T-helper 9 cell (primary cell): ENCODE measurements around the gene CRABP2.

ENCODE experiments used
- DNase-seq: peaks from one replicate; pipeline ENCODE4 v3.0.0-alpha.2; 2020

The CRABP2 gene

DNA sequence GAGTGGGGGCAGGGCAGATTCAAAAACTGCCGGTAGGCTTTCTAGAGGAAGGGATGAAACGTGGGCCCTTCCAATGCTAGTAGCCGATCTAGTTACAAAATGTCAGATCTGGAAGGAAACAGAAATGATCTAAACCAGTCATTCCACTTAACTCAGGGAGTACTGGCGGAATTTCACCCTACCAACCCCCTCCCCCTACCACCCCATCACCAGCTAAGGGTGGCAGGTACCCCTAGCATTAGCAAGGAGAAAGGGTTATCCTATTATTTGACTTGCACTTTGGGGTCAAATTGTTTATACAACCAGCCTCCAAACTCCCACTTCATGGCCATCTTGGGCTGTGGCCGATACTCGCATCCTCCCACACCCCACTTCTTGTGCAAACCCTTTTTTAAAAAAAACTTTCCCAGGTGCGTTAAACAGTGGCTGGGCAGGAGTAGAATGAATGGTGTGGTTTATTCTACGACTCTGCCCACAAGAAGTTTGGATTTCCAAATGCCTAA is 36.1 kb upstream of the CRABP2 start:
- no peak for DNase-seq

DNA sequence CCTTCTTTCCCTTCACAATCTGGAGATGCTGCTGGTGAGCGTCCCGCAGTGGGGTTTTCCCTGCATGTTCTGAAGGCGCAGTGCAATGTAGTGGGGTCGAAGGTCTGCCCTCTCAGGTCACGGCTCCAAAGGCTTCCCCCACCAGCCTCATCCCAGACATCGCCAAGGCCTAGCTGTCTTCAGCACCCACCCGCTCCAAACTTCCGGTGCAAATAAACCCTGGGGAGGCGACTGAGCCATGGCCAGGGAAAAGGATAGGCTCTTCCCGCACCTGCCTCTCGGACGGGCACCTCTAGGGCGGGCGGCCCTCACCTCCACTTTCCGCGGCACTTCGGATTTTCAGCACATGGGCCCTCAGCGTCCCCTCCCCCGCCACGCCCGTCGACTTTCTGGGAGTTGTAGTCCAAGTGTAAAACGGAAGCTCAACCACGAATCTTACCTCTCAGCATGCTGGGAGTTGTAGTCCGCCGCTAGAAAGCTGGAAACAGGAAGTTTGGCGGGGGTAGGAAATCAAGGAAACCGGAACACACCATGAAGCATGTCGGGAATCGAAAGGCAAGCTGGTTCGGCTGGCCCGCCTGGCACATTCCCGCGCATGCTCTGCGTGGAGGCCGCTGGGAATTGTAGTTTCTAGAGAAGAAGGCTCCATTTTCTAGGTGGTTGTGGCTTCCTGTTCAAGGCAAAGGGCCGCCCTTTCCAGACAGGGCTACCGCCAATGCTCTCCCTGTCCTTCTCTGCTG is 35.5 kb upstream of the CRABP2 start, which contains the start of gene MRPL24:
TSS of gene MRPL24 (minus strand) at position 348 of the 740 bp plus-strand sequence. CDS start 2,384 bp downstream, outside the sequence.
- DNase-seq: peak; percentile 91

DNA sequence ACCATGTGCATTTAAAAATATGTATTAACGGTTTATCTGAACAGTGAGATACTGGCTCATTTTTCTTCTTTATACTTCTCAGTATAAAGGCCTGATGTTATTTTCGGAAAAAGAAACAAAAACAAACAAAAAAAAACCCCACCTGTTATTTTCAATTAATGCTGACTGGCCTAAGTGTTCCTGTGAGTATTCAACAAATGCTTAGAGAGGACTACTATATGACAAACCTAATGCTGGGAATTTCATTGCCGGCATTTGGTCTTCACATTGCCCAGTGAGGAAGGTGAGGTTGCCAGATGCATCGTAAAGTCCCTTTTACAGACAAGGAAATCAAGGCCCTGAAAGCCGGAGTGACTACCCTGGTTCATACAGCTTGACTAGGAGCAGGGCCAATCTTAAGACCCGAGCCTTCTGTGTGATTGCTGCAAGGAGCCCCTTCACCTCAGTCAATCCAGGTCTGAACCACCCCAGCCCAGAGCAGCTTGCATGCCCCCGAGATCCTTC is 34.9 kb upstream of the CRABP2 start:
- no peak for DNase-seq

DNA sequence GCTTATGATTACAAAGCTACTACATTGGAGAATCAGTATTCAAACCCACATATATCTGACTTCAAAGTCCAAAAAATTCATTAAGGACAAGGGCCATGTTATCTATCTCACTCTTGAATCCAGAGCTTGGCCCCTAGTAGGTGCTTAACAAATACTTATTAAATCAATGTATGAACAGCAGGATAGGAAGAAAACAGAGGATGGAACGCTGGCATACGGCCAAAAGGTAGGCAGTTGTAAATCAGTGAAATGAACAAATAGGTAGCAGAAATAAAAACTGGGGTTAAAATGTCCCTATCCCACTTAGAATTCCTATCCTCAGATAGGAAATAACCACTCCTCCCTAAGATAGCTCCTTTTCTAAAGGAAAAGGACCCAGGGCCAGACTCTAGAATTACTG is 33.5 kb upstream of the CRABP2 start:
- DNase-seq: no peak

DNA sequence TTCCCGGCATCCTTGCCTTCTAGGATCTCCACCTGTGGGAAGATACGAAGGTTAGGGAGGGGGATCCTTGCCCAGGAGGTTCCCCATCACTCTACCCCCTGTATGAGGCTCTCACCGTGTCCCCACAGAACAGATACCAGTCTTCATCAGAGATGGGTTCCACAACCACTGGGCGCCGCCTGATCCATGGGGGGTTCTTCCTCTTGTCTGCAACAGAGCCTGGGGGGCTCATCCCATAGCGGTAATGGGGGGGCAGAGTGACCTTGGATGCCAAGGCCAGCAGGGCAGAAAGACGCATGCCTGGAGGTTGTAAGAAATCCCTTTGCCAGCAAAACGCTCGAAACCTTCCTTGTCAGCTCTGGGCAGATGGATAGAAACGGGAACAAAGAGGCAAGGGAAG is 33.0 kb upstream of the CRABP2 start:
- DNase-seq: no peak

DNA sequence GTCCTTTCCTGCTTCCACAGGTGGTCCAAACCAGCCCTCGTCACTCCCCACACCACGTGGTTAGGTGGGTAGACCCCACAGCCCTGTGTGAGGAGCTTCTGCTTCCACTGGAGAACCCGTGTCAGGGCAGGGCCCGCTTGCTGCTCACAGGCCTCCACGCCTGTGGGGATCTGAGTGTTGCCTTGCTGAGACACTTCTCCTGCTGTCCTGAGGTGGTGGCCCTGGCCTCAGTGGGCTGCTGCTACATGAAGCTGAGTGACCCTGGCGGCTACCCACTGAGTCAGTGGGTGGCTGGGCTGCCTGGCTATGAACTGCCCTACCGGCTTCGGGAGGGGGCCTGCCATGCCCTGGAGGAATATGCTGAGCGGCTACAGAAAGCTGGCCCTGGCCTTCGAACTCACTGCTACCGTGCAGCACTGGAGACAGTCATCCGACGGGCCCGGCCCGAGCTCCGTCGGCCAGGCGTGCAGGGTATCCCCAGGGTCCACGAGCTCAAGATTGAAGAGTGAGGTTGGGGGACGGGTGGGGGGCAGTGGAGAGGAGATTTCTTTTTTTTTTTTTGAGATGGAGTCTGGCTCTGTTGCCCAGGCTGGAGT is 28.7 kb upstream of the CRABP2 start:
- no peak for DNase-seq

DNA sequence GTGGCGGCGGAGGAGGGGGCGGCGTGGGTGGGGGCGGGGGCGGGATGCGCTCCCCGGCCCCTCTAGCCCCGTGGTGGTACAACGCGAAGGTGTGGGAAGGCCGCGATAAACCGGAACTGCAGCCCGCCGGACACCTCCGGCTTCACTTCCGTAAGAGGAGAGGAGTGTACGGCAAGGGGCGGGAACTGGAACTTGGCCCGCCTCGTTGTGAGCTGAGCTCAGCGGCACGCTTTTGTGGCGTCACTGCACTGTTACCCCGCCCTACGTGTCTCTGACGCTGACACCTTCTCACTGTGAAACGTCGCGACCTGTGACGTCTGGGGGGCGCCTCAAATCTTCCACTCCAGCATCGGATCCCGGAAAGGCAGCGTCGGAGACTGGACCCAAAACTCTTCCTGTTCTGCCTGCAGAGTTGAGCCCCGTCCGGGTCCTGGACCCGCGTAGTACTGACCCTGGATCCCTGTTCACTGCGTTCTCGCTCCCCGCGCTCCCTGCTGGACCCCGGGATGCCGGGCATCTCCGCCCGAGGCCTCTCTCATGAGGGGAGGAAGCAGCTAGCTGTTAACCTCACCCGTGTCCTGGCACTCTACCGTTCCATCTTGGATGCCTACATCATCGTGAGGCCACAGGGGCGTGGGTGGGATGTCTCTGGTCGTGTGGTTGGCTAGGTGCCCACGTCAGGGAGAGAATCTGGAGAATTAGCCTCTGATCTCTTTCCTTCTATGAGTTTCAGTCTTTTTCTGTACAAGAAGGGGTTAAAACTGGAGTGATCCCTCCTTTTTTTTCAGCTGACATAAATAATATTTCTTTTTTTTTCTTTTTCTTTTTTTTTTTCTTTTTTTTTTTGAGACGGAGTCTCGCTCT is 23.4 kb upstream of the CRABP2 start, which contains the start of gene ISG20L2:
TSS of gene ISG20L2 (minus strand) at position 168 of the 864 bp plus-strand sequence. CDS start 1,114 bp downstream, outside the sequence.
- peak; percentile 91 for DNase-seq

DNA sequence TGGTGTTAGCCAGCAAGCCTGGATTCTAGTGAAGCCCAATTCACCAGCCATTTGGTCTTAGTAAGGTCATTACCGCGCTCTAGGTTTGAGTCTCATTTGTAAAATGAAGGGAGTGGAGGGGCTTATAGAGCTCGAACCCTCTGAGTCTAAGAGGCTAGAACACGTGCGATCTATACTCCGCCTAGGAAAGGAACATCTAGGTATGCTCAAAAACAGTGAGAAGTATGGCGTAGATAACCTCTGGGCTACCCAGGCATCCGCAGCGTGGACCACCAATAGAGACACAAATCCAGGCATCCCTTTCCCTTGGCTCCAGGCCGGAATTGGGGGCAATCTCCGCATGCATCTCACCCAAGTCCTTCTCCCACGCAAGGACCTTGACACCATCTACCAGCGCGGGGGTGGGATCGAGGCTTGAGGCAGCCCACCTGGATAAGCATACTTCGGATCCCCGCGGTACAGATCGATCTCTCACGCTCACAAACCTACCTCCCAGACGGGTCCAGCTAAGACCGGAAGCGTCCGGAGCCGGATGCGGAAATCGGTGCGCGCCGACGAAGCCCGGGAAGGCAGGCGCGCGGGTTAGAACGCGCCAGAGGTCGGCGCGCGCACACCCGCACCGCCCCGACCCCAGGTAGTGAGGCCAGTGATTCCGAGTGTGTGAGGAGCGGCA is 22.7 kb upstream of the CRABP2 start, which contains the start of gene METTL25B:
TSS of gene METTL25B (plus strand) at position 544 of the 673 bp plus-strand sequence. CDS start 636 bp downstream, outside the sequence.
- peak; percentile 61 for DNase-seq

DNA sequence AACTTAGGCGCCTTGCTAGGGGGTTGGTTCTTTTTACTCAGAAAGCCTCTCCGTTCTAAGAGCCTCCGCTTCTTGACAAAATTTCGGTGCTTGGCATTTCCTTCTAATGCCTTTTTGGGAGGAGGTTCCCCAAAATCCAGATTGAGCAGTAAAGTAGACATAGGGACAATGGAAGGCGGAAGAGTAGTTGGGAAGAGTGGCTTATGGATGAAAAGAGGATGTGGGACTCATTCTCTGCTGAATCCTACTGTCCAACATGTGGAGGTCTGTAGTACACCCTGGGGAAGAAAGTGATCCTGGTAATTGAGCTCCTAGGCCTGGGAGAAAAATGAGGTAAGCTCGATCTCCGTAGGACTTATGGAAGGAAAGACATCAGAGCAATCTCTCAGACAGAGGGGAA is 22.1 kb upstream of the CRABP2 start:
- no peak for DNase-seq

DNA sequence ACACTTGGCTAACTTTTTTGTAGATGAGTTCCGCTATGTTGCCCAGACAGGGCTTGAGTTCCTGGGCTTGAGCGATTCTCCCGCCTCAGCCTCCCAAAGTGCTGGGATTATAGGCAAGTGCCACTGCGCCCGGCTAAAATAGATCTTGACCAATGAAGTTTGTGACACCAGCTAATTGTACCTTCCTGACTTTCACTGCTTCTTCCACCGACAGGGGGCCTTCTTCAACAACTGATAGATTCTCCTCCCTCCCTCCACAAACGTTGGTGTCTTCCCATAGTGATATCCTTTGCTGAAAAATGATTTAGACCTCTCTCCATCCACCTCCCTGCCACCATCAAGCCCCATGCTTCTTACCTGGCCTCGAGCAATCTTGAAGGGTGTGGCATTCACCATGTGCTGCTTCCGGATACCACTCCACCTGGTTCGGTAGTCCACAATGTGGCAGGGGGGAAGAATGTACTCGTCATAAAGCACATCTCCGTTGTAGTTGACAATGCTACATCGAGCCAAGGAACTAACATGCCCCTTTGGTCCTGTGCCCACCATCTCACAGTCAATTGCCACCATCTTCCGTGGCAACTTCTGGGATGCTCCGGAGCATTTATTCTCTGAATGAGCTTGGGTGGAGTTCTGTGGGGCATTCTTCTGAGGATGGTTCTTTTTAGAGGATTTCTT is 21.3 kb upstream of the CRABP2 start:
- DNase-seq: peak; percentile 40

DNA sequence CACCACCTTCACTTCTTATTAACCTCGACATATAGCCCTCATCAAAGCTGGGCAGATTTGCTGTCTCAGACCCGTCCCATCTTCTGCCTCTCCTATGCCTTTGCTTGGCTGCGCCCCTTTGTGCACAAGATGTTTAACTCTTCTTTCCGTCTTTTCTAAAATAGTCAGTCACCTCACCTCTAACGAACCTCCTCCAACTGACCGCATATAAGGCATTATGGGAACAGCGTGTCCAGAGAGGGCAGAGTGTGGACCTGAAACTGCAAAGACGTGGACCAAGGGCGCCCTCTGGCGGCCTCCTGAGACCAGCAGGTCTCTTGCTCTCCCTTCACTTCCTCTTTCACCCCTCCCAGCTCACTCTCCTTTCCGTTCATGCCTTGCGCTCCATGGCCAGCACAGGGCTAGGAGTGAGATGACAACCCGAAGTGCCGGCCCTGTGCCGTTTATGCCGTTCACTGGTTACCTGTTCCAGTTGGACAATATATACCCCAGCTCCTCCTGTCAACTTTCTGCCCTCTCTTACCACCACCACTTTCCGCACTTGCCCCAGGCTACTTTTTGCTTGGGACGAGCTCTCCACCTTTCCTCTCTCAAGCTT is 20.4 kb upstream of the CRABP2 start:
- peak; percentile 77 for DNase-seq

DNA sequence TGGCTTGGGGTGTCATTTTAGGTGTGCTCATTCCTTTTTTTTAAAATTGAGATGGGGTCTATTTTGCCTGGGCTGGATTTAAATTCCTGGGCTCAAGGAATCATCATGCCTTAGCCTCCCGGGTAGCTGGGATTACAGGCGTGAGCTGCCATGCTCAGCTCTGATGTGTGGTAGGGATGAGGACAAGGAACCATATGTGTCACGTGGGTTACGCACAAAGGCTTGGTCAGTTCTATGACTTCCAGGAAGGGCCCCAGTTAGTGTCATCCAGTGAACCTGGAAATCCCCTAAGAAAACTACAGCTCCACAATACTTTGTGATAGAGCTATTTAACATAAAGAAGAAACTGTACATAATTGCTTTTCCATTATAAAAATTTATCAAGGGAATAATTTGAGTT is 16.2 kb upstream of the CRABP2 start:
- DNase-seq: no peak

DNA sequence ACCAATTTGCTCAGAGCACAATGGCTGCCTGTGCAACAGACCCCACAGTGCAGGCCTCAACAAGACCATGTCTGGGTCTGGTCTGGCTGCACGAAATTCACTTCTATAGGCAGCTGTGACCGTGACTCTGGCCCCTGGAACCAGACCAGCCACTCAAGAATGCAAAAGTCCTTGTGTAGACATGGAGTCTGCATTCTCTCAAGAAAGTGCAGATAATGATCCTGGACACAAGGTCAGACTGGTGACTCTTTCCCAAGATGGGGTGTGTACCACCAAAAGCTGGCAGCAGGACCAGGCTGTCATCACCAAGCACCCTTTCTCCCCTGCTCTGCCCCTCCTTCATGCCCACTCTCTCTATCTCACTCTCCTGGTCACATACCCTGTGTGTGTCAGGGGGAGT is 15.7 kb upstream of the CRABP2 start:
- DNase-seq: no peak

DNA sequence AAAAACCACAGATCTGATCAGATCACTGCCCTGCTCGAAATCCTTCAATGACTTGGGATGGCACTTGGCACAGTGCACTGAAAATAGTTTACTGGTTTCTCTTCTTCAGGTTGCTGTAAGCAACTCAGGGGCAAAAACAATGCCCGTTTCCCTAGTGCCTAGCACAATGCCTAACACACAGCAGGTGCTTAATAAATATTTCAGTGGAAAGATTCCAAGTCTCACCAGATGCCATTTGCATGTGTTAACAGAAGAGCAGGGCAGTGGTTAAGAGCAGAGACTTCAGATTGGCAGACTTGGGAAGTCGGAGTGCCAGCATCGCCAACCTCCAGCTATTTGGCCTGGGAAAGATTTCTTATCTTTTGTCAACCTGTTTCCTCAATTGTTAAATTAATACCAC is 12.0 kb upstream of the CRABP2 start:
- no peak for DNase-seq

DNA sequence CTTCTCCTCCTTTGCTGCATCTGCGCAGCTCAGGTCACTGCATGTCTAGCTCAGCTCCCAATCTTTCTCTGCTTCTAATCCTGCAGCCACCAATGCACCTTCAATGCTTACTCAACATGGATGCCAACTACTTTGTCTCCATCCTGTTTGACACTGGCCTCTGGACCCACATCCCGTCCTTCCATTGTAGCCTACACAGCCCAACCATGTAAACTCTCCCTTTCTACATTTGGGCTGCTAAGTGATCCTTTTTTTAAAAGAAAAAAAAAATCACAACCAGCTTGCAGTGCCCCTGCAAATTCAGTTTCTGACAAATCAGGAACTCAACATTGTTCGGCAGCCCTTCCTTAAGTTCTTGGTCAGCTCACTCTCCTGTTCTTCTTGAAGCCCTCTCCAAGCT is 9.4 kb upstream of the CRABP2 start:
- no peak for DNase-seq

DNA sequence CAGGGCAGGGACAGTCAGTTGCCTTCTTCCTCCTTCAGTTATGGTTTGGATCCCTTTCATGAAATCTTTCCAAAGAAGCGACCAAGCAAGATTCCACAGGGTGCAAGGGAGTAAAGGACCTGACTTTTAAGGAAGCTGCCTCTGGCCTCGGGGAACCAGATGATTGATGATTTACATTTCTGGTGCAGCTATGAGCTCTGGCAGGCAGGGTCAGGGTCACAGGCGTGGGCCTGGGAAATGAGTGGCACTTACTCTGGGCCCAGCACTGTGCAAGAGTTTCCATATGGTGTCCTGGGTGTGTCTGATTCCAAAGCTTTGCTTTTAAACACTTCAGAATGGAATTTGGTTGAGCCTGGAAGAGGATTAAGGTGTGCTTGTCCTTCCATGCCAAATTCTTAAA is 7.2 kb upstream of the CRABP2 start:
- DNase-seq: no peak

DNA sequence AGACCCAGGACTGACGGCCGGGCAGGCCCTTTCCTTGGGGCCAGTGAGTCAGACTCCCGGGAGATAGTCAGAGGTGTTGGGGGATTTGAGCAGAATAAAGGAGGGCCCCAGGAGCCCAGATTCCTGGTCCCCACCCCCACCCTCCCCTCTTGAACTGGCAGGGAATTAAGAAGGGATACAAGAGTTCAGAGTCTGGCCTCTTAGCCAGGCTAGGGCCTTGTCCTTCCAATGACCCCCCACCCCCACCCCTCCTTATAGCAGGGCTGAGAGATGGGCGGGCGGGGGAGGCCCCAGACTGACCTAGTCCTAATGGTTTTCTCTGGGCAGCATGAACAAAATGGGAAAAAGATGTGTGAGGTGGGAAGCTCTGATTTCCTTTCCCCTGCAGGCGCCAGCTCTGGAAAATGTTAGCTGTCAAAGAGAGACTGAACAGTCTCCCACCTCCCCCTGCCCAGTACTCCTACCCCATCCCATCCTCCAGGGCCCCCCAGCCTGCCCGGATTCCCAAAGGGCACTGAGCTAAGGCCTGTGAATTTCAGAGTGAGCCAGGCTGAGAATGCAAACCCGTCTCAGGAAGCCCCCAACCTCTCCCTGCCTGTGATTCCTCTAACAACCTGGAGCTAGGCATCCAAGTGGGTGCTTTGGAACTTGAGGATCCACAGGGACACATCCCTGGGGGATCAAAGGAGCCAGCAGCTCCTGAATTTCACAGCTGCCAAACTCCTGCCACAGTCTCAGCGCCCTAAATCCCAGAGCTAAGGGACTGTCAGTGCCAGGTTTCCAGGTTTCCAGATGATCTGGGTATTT is 5.8 kb upstream of the CRABP2 start:
- DNase-seq: no peak

DNA sequence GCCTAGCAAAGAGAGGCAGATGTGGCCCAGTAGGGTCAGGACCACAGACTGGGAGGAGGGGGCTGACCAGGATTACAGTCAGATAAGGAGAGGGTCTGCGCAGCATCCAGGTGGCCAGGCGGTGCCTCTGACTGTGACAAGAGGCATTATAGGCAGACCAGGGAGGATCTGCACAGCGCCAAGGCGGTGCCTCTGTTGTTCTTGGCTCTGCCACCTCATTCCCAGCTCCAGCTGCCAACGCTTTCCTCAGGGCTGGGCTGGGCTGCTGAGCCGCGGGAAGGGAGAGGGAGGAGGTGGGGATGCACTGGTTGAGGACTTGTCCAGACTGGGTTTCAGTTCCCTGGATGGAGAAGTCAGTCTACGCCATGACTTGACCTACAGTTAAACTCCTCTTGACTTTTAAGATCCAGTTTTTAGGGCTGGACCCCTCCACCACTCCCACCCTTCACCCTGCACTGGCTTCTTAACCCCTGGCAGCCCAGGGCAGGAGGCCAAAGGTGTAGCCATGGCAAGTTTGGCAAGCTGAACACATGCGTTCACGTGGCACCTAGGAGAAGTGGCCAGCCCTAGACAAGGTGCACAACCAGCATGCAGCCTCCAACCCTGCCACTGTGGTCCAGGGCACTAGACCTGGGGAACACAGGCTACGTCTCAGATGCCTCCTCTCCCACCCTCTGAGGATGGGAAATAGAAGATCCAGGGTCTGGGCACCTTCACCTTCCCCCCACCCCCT is 4.5 kb upstream of the CRABP2 start:
- DNase-seq: no peak

DNA sequence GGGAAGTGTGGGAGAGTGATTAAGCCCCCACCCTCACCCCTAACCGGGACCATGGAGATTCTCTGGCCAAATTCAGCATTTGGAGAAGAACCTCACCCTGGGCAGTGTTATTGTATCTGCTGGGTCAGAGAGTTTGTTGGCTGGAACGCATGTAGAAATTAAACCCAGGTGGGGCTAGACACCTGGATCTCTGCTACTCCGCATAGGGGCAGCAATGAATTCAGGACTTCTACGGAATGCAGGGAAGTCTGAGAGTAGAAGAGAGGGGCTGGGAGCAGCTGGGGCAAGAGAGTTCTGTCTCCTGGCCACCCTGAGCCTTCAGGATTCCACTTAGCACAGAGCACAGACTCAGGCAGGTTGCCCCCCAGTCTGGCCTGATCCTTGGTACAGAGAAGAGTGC is 3.6 kb upstream of the CRABP2 start:
- DNase-seq: no peak

DNA sequence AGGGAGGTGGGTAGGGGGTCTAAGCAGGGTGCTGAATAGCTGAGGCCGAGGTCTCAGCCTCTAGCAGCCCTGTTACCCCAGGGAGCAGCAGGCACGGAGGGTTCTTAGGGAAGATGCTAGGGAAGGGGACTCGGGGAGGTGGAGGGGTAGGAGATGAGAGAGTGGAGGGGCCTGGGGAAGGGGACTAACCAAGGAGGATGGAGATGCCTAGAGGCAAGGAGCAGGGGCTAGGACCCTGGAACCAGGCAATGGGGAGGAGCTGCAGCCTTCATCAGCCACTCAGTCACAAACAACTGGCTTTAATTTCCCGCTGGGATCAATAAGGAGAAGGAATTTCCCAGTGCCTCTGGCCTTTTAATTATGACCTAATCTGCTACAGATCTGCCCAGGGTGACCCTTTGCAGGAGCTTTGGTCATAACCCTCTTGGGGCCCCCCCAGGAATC is 2.9 kb upstream of the CRABP2 start:
- no peak for DNase-seq
